Activated T-cell treated with anti-CD3 and anti-CD28 coated beads for 48 hours (primary cell): Measurements from ENCODE around the gene CREM.

ENCODE experiments used
- DNase-seq: peaks from one replicate; pipeline ENCODE4 v3.0.0-alpha.2; 2020; ENCODE audit warnings: low read depth

The CREM gene

GRCh38 chr10:35219891-35220890 is 93.5 kb downstream of the CREM start:
- no peak for DNase-seq

GRCh38 chr10:35223016-35223415 is 96.4 kb downstream of the CREM start:
- no peak for DNase-seq

- no peak for DNase-seq
Observed at GRCh38 chr10:35224045-35224740, 97.5 kb downstream of the CREM start.

GRCh38 chr10:35225204-35225603 is 98.6 kb downstream of the CREM start:
- DNase-seq: no peak

GRCh38 chr10:35226507-35226906 is 99.9 kb downstream of the CREM start:
- DNase-seq: no peak

GRCh38 chr10:35228058-35228457 is 101.4 kb downstream of the CREM start:
- DNase-seq: no peak

- DNase-seq: no peak
Observed at GRCh38 chr10:35231646-35232045, 105.0 kb downstream of the CREM start.

GRCh38 chr10:35232527-35232926 is 105.9 kb downstream of the CREM start:
- no peak for DNase-seq

GRCh38 chr10:35234073-35234472 is 107.4 kb downstream of the CREM start:
- DNase-seq: no peak

- no peak for DNase-seq
Observed at GRCh38 chr10:35236739-35237138, 110.1 kb downstream of the CREM start.

- no peak for DNase-seq
Observed at GRCh38 chr10:35237766-35238512, 111.3 kb downstream of the CREM start.

GRCh38 chr10:35244549-35244948 is 117.9 kb downstream of the CREM start:
- DNase-seq: no peak

- no peak for DNase-seq
Observed at GRCh38 chr10:35246770-35247343, 120.2 kb downstream of the CREM start.

- no peak for DNase-seq
Observed at GRCh38 chr10:35251373-35252100, 124.9 kb downstream of the CREM start.

- DNase-seq: no peak
Observed at GRCh38 chr10:35257057-35257983, 130.7 kb downstream of the CREM start.

- no peak for DNase-seq
Observed at GRCh38 chr10:35259769-35260397, 133.2 kb downstream of the CREM start.

- no peak for DNase-seq
Observed at GRCh38 chr10:35262436-35262835, 135.8 kb downstream of the CREM start.
